RKO (cell line): ENCODE measurements around the gene FBRSL1.
"Not testable (repeated sequence)": the region's sequence is repeated elsewhere in the genome, so short reads cannot be mapped to it uniquely, and the experiment has no call there.

Source experiments
- DNase-seq: peaks from one replicate; pipeline ENCODE4 v3.0.0-alpha.2; 2016; ENCODE audit warnings: low spot score

The FBRSL1 gene

GRCh38 chr12:132489602-132490266, at the start of gene FBRSL1:
Gene FBRSL1 (plus strand): TSS chr12:132490151.
- peak; percentile 86 for DNase-seq

- not testable (repeated sequence) for DNase-seq
Observed at GRCh38 chr12:132440420-132440819, 49.5 kb upstream of the FBRSL1 start.

- DNase-seq = no peak
Observed at GRCh38 chr12:132441871-132442863, 47.8 kb upstream of the FBRSL1 start.

- DNase-seq = no peak
Observed at GRCh38 chr12:132443091-132443490, 46.9 kb upstream of the FBRSL1 start.

- no peak for DNase-seq
Observed at GRCh38 chr12:132444283-132444682, 45.7 kb upstream of the FBRSL1 start.

GRCh38 chr12:132444957-132445883, 44.7 kb upstream of the FBRSL1 start:
- no peak for DNase-seq

GRCh38 chr12:132445884-132446632, 43.9 kb upstream of the FBRSL1 start:
- DNase-seq = peak; percentile 100

GRCh38 chr12:132446633-132447326, 43.2 kb upstream of the FBRSL1 start:
- no peak for DNase-seq

GRCh38 chr12:132447327-132447720, 42.6 kb upstream of the FBRSL1 start:
- no peak for DNase-seq

GRCh38 chr12:132447731-132448462, 42.1 kb upstream of the FBRSL1 start:
- no peak for DNase-seq

GRCh38 chr12:132448463-132448820, 41.5 kb upstream of the FBRSL1 start:
- no peak for DNase-seq

GRCh38 chr12:132449565-132450417, 40.2 kb upstream of the FBRSL1 start:
- no peak for DNase-seq

- no peak for DNase-seq
Observed at GRCh38 chr12:132450418-132451171, 39.4 kb upstream of the FBRSL1 start.

- DNase-seq = no peak
Observed at GRCh38 chr12:132451172-132451835, 38.6 kb upstream of the FBRSL1 start.

GRCh38 chr12:132451836-132452195, 38.1 kb upstream of the FBRSL1 start:
- DNase-seq = no peak

GRCh38 chr12:132452596-132453350, 37.2 kb upstream of the FBRSL1 start:
- DNase-seq = no peak
